ENCODE measurements around the gene RCSD1.

Gene RCSD1

DNA sequence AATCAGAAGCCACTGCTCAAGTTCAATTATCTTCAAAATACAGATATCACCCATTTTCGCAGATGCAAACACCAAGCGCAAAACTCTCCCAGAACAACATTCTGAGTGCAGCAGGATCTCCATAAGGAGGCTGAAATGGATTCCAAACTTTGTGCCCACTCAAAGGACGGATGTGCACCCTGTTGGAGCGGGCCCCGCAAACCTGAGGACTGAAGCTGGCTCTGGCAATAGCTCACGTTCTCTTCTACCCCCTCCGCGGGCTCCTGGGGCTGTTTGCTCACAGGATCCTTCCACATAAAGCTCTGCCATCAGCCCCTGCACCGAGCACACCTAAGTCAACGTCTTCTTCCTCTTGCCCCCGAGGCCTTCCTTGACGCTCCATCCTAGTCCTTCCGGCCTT lies 11.7 kb upstream of the RCSD1 start:
- Histone ChIP-seq H3K9me2 (replicated peaks; ENCODE audit: low read depth, low read length) (no peaks in the 10 kb centered on the region), H3K4me2 (ENCODE audit: low read depth, low read length, poor library complexity, severe bottlenecking) (peak overlapping the region; percentile 79), H3K4me3 (ENCODE audit: low read length, poor library complexity, severe bottlenecking) (peak overlapping the region; percentile 67), H3K36me3 (ENCODE audit: insufficient read depth, low read length) (no peaks in the 10 kb centered on the region; the same call in 1 of the 2 replicates), H3K9me3 (ENCODE audit: insufficient read depth, low read depth, low read length) (peaks cover 14% of the 10 kb centered on the region), H3F3A (ENCODE audit: low read depth) (peaks cover 21% of the 10 kb centered on the region; the same call in 1 of the 2 replicates), H2AFZ (ENCODE audit: low read length) (no peak overlapping the region), H3K79me2 (ENCODE audit: insufficient read depth, low read length) (no peaks in the 10 kb centered on the region), H3K9ac (ENCODE audit: low read depth, low read length, poor library complexity, severe bottlenecking) (peak overlapping the region; percentile 75), H4K20me1 (ENCODE audit: insufficient read depth, low read length, poor library complexity, severe bottlenecking) (no peaks in the 10 kb centered on the region), H3K27me3 (ENCODE audit: insufficient read depth, low read length, poor library complexity, severe bottlenecking) (no peaks in the 10 kb centered on the region), H3K4me1 (ENCODE audit: insufficient read depth, low read length, poor library complexity, severe bottlenecking) (peaks cover 51% of the 10 kb centered on the region)
- TF ChIP-seq EZH2phosphoT487 (IDR thresholded peaks at IDR 0.05; ENCODE audit: borderline replicate concordance) (no peak), CTCF (conservative IDR thresholded peaks at IDR 0.05; ENCODE audit: low read length) (no peak)

GRCh38 chr1:167618789-167619188 lies 11.2 kb upstream of the RCSD1 start:
- H3K36me3 ChIP-seq (ENCODE audit: insufficient read depth, low read length) = no peaks in the 10 kb centered on the region; the same call in 1 of the 2 replicates
- no peak for TF ChIP-seq CTCF (conservative IDR thresholded peaks at IDR 0.05; ENCODE audit: low read length)
- no peak for TF ChIP-seq EZH2phosphoT487 (IDR thresholded peaks at IDR 0.05; ENCODE audit: borderline replicate concordance)
- peaks cover 21% of the 10 kb centered on the region; the same call in 1 of the 2 replicates for H3F3A ChIP-seq (ENCODE audit: low read depth)
- H3K4me2 ChIP-seq (ENCODE audit: low read depth, low read length, poor library complexity, severe bottlenecking) = no peak overlapping the region
- no peaks in the 10 kb centered on the region for H4K20me1 ChIP-seq (ENCODE audit: insufficient read depth, low read length, poor library complexity, severe bottlenecking)
- no peaks in the 10 kb centered on the region; the same call in 1 of the 2 replicates for H3K79me2 ChIP-seq (ENCODE audit: insufficient read depth, low read length)
- H3K27me3 ChIP-seq (ENCODE audit: insufficient read depth, low read length, poor library complexity, severe bottlenecking) = no peaks in the 10 kb centered on the region
- peaks cover 14% of the 10 kb centered on the region for H3K9me3 ChIP-seq (ENCODE audit: insufficient read depth, low read depth, low read length)
- H3K4me3 ChIP-seq (ENCODE audit: low read length, poor library complexity, severe bottlenecking) = no peak overlapping the region
- H3K9ac ChIP-seq (ENCODE audit: low read depth, low read length, poor library complexity, severe bottlenecking) = peak overlapping the region; percentile 75
- no peaks in the 10 kb centered on the region for H3K9me2 ChIP-seq (replicated peaks; ENCODE audit: low read depth, low read length)
- H3K4me1 ChIP-seq (ENCODE audit: insufficient read depth, low read length, poor library complexity, severe bottlenecking) = peaks cover 51% of the 10 kb centered on the region
- H2AFZ ChIP-seq (ENCODE audit: low read length) = no peak overlapping the region

DNA sequence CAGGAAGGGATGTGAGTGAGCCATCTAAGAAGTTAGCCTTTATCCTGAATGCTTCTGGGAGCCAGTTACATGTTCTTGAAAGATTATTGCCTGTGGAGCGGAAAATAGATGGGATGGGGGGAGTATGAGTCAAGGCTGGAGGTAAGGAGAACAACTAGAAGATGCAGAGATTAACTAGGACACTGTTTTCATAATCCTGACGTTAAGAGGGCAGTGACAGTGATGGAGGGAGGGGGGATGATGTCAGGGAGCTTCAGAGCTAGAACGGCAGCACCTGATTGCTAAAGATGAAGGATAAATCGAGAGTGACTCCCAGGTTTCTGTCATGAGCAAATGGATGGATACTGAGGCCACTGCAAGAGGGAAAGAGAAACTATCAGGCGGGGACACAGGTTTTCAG lies 10.0 kb upstream of the RCSD1 start:
- Histone ChIP-seq H3K4me1 (ENCODE audit: insufficient read depth, low read length, poor library complexity, severe bottlenecking) (peaks cover 51% of the 10 kb centered on the region), H3K9ac (ENCODE audit: low read depth, low read length, poor library complexity, severe bottlenecking) (peak overlapping the region; percentile 28)

More for the DNA sequence above, 10.0 kb upstream of the RCSD1 start:
- H3K79me2 ChIP-seq (ENCODE audit: insufficient read depth, low read length) = peaks cover 2% of the 10 kb centered on the region; the same call in 1 of the 2 replicates
- no peak overlapping the region for H3K4me2 ChIP-seq (ENCODE audit: low read depth, low read length, poor library complexity, severe bottlenecking)
- TF ChIP-seq CTCF (conservative IDR thresholded peaks at IDR 0.05; ENCODE audit: low read length) = no peak
- no peak for TF ChIP-seq EZH2phosphoT487 (IDR thresholded peaks at IDR 0.05; ENCODE audit: borderline replicate concordance)
- H3K9me3 ChIP-seq (ENCODE audit: insufficient read depth, low read depth, low read length) = peaks cover 6% of the 10 kb centered on the region
- no peaks in the 10 kb centered on the region for H3K9me2 ChIP-seq (replicated peaks; ENCODE audit: low read depth, low read length)
- H3K4me3 ChIP-seq (ENCODE audit: low read length, poor library complexity, severe bottlenecking) = no peak overlapping the region
- peaks cover 21% of the 10 kb centered on the region; the same call in 1 of the 2 replicates for H3F3A ChIP-seq (ENCODE audit: low read depth)
- H4K20me1 ChIP-seq (ENCODE audit: insufficient read depth, low read length, poor library complexity, severe bottlenecking) = no peaks in the 10 kb centered on the region
- no peaks in the 10 kb centered on the region; the same call in 1 of the 2 replicates for H3K36me3 ChIP-seq (ENCODE audit: insufficient read depth, low read length)
- H3K27me3 ChIP-seq (ENCODE audit: insufficient read depth, low read length, poor library complexity, severe bottlenecking) = no peaks in the 10 kb centered on the region
- H2AFZ ChIP-seq (ENCODE audit: low read length) = no peak overlapping the region
